K562 (cell line): Measurements from ENCODE around the gene EPB41L4B. TPM values are rescaled to one million over a fixed set of nuclear protein-coding genes. Genes with fewer than 3 reads are reported as not detected.

Source experiments
- ELF1 ChIP-seq: fragments of 200-800 bp; sonication (Bioruptor generic); IDR thresholded peaks from 2 replicates; pipeline ENCODE4 v1.6.1; 2016; ENCODE audit warnings: missing genetic modification characterization, missing compliant biosample characterization
- SMAD4 ChIP-seq: fragments of 250-450 bp; sonication (Bioruptor Pico); conservative IDR thresholded peaks from 2 replicates; pipeline ENCODE4 v1.8.0; 2021; ENCODE audit warnings: inconsistent platforms, mild to moderate bottlenecking, moderate library complexity
- SRSF3 ChIP-seq: fragments of 200-400 bp; formaldehyde crosslinking; IDR thresholded peaks from 2 replicates; pipeline ENCODE4 v1.6.1; 2016; ENCODE audit warnings: mild to moderate bottlenecking, low read length, moderate library complexity; ENCODE audit not compliant: insufficient read depth
- TCF7L2 ChIP-seq: fragments of 150-350 bp; IDR thresholded peaks from 2 replicates; pipeline ENCODE4 v1.6.1; 2016; ENCODE audit warnings: low read depth, mild to moderate bottlenecking, low read length, moderate library complexity
- ZNF311 ChIP-seq: fragments of 250-450 bp; sonication (Bioruptor Pico); IDR thresholded peaks from 2 replicates; pipeline ENCODE4 v1.4.0; 2020; ENCODE audit warnings: mild to moderate bottlenecking, moderate library complexity
- ZNF785 ChIP-seq: fragments of 250-450 bp; sonication (Bioruptor Pico); IDR thresholded peaks from 2 replicates; pipeline ENCODE4 v1.4.0; 2020; ENCODE audit warnings: mild to moderate bottlenecking
- polyA plus RNA-seq, 8 experiments: library from polyadenylated mRNA; depleted of rRNA in 4 of 8; stranded (reverse) in 5 of 8; unstranded in 3 of 8; fragments of >200 nt; fragmentation: Nextera tagmentation in 2 of 8; fragmentation: Illumina TruSeq in 1 of 8; extraction: Ambion mirVana in 2 of 8; extraction: Trizol in 1 of 8; gene quantifications; 2 replicates each; pipeline versions ENCODE4 v1.2.1 to v1.2.3, GENCODE V29; 2011 to 2014; ENCODE audit warnings: inconsistent platforms in 1 of 8, missing spikeins in 1 of 8
- total RNA-seq, 7 experiments: library from RNA; depleted of rRNA in 6 of 7; stranded (reverse); fragments of >200 nt in 6 of 7; fragmentation: Illumina TruSeq in 2 of 7; extraction: Trizol in 2 of 7; gene quantifications; 2 replicates each; pipeline versions ENCODE4 v1.2.1 to v1.2.3, GENCODE V29; 2011 to 2021; ENCODE audit warnings: low replicate concordance in 1 of 7
- TF ChIP-seq, protein P1 (sequence below): fragments of 450-650 bp; IDR thresholded peaks from 2 replicates; pipeline ENCODE4 v1.6.1; 2016; ENCODE audit warnings: missing biosample characterization, missing genetic modification characterization
- TF ChIP-seq, protein P2 (sequence below): IDR thresholded peaks from 2 replicates; pipeline ENCODE4 v1.6.1; 2012; ENCODE audit warnings: low read depth, low read length, improper control_type of control experiment, borderline replicate concordance
- TF ChIP-seq, protein P3 (sequence below): fragments of 200-800 bp; sonication (Bioruptor generic); IDR thresholded peaks from 2 replicates; pipeline ENCODE4 v1.6.1; 2017; ENCODE audit warnings: missing genetic modification characterization, missing compliant biosample characterization
- TF ChIP-seq, protein P4 (sequence below): sonication (generic); IDR thresholded peaks from 2 replicates; pipeline ENCODE4 v1.6.1; 2016
- TF ChIP-seq, protein P5 (sequence below): fragments of 250-450 bp; sonication (Bioruptor Pico); IDR thresholded peaks from 2 replicates; pipeline ENCODE4 v1.8.0; 2021; ENCODE audit warnings: moderate library complexity, mild to moderate bottlenecking, inconsistent platforms

Gene EPB41L4B
- total and polyA plus RNA-seq, 9 of the 15 experiments (the other 6 are each of a cell fraction or from before 2014, with no cell fraction given): 0.09 to 0.38 (median 0.21) TPM

DNA sequence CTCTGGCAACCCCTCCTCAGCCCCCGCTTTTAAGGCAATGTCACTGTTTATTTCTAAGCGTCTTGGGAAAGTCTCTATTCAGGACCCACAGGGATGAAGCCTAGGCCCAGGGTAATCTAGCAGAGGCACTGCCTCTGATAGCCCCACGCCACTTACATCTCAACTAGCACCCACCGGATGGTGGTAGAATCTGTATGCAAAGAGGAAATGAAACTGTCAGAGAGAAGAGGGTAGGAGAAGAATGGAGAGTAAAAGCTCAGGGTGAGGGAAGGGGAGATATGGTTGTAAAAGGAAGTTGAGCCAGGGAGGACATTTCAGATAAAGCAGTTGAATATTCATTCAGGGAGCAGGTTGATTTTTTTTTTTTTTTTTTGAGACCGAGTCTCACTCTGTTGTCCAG is 156.8 kb downstream of the EPB41L4B start (continued):
- TF ChIP-seq, protein P1, sequence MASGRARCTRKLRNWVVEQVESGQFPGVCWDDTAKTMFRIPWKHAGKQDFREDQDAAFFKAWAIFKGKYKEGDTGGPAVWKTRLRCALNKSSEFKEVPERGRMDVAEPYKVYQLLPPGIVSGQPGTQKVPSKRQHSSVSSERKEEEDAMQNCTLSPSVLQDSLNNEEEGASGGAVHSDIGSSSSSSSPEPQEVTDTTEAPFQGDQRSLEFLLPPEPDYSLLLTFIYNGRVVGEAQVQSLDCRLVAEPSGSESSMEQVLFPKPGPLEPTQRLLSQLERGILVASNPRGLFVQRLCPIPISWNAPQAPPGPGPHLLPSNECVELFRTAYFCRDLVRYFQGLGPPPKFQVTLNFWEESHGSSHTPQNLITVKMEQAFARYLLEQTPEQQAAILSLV: no peak
- no peak for TF ChIP-seq ELF1 (tag)
- TF ChIP-seq ZNF785 (CRISPR knock-in tag): no peak
- TF ChIP-seq SMAD4: no peak
- TF ChIP-seq TCF7L2: no peak
- TF ChIP-seq, protein P2, sequence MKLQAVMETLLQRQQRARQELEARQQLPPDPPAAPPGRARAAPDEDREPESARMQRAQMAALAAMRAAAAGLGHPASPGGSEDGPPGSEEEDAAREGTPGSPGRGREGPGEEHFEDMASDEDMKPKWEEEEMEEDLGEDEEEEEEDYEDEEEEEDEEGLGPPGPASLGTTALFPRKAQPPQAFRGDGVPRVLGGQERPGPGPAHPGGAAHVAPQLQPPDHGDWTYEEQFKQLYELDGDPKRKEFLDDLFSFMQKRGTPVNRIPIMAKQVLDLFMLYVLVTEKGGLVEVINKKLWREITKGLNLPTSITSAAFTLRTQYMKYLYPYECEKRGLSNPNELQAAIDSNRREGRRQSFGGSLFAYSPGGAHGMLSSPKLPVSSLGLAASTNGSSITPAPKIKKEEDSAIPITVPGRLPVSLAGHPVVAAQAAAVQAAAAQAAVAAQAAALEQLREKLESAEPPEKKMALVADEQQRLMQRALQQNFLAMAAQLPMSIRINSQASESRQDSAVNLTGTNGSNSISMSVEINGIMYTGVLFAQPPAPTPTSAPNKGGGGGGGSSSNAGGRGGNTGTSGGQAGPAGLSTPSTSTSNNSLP: no peak
- no peak for TF ChIP-seq SRSF3
- no peak for TF ChIP-seq ZNF311 (CRISPR knock-in tag)
- TF ChIP-seq, protein P3, sequence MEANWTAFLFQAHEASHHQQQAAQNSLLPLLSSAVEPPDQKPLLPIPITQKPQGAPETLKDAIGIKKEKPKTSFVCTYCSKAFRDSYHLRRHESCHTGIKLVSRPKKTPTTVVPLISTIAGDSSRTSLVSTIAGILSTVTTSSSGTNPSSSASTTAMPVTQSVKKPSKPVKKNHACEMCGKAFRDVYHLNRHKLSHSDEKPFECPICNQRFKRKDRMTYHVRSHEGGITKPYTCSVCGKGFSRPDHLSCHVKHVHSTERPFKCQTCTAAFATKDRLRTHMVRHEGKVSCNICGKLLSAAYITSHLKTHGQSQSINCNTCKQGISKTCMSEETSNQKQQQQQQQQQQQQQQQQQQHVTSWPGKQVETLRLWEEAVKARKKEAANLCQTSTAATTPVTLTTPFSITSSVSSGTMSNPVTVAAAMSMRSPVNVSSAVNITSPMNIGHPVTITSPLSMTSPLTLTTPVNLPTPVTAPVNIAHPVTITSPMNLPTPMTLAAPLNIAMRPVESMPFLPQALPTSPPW (CRISPR knock-in tag): no peak
- TF ChIP-seq, protein P4, sequence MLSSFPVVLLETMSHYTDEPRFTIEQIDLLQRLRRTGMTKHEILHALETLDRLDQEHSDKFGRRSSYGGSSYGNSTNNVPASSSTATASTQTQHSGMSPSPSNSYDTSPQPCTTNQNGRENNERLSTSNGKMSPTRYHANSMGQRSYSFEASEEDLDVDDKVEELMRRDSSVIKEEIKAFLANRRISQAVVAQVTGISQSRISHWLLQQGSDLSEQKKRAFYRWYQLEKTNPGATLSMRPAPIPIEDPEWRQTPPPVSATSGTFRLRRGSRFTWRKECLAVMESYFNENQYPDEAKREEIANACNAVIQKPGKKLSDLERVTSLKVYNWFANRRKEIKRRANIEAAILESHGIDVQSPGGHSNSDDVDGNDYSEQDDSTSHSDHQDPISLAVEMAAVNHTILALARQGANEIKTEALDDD: no peak
- TF ChIP-seq, protein P5, sequence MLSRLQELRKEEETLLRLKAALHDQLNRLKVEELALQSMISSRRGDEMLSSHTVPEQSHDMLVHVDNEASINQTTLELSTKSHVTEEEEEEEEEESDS (CRISPR knock-in tag): no peak
